Stomach (tissue), 4 donors: ENCODE results near the gene SIGLEC10.

Experiments
- POLR2A ChIP-seq, 4 donors: fragments of 450-650 bp; IDR thresholded peaks; one replicate each; pipeline ENCODE4 v1.6.1; 2016; ENCODE audit warnings: antibody characterized with exemption in 4 of 4, control low read depth in 2 of 4, mild to moderate bottlenecking in 1 of 4, moderate library complexity in 1 of 4
- POLR2AphosphoS5 ChIP-seq, 3 donors: sonication (generic); formaldehyde crosslinking; IDR thresholded peaks; one replicate each; pipeline ENCODE4 v1.6.1; 2016; ENCODE audit warnings: antibody characterized with exemption in 3 of 3
- TF ChIP-seq, protein P1 (sequence below), 7 experiments: fragments of 450-650 bp in 4 of 7; fragments of 200-600 bp in 3 of 7; sonication (generic) in 3 of 7; IDR thresholded peaks; one replicate each; pipeline ENCODE4 v1.5.1; 2016 to 2019; ENCODE audit warnings: antibody characterized with exemption in 7 of 7, control low read depth in 2 of 7, mild to moderate bottlenecking in 1 of 7

DNA sequence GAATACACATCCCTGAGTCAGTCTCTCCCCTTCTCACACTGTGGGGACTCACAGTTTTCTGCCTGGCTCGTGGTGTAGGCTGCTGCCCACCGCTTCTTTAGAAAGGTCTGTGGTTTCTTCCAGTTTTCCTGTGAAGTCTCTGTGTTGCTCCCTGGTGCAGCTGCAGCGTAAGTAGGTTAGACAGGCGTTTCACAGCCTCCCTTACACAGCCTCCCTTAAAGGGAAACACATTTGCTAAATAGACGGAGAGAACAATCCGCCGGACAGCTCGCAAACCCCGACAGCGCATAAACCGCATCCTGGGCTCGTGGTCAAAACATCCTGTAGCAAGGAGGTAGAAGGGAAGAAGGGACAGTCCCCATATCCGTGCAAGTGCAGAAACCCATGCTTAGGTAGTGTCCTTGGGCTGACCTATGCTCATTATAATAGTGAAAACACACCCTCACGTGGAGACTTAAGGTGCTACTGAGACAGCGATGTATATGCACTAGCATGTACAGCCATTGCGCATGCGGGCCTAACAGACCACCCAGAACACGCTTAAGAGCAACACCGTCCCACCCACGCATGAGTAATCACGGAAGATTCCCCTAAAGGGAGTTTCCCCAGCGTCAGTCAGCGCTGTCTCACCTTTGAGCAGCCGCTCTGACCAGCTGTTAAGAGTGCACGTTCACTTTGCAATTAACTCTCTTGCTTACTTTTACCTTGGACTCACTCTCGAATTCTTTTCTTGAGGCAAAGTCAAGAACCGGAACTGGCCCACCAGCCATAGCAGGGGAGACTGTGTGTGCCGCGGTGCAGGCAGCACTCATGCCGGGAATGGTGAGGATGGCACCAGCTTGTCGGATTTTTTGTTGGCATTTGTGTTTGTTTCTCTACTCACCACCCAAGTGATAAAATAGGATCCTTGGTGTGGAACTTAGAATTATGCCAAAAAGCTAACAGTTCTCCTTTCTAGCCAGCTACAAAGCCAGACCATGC, 24.3 kb upstream of the SIGLEC10 start:
- TF ChIP-seq, protein P1, sequence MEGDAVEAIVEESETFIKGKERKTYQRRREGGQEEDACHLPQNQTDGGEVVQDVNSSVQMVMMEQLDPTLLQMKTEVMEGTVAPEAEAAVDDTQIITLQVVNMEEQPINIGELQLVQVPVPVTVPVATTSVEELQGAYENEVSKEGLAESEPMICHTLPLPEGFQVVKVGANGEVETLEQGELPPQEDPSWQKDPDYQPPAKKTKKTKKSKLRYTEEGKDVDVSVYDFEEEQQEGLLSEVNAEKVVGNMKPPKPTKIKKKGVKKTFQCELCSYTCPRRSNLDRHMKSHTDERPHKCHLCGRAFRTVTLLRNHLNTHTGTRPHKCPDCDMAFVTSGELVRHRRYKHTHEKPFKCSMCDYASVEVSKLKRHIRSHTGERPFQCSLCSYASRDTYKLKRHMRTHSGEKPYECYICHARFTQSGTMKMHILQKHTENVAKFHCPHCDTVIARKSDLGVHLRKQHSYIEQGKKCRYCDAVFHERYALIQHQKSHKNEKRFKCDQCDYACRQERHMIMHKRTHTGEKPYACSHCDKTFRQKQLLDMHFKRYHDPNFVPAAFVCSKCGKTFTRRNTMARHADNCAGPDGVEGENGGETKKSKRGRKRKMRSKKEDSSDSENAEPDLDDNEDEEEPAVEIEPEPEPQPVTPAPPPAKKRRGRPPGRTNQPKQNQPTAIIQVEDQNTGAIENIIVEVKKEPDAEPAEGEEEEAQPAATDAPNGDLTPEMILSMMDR (IDR thresholded peaks at IDR 0.05), result no peak
- TF ChIP-seq POLR2AphosphoS5 (IDR thresholded peaks at IDR 0.05) (no peak), POLR2A (IDR thresholded peaks at IDR 0.05) (no peak)
